Neuronal stem cell (in vitro differentiated cells): ENCODE data around the gene SART3.

ENCODE experiments used
- DNase-seq: peaks from one replicate; pipeline ENCODE4 v3.0.0-alpha.2; 2013; ENCODE audit warnings: low spot score
- H2AFZ ChIP-seq: one replicate; pipeline ENCODE4 v1.6.1; 2013; ENCODE audit warnings: mild to moderate bottlenecking, low read length, inconsistent platforms
- H2AK5ac ChIP-seq: 2 replicates; pipeline ENCODE4 v1.6.1; 2013; ENCODE audit warnings: low read depth, mild to moderate bottlenecking, inconsistent platforms, low read length, moderate library complexity, mixed read lengths
- H2BK120ac ChIP-seq: 2 replicates; pipeline ENCODE4 v1.6.1; 2013; ENCODE audit warnings: low read depth, mild to moderate bottlenecking, inconsistent platforms, low read length, moderate library complexity, mixed read lengths
- H2BK12ac ChIP-seq: one replicate; pipeline ENCODE4 v1.6.1; 2013; ENCODE audit warnings: low read length, inconsistent platforms
- H2BK15ac ChIP-seq: 2 replicates; pipeline ENCODE4 v1.6.1; 2013; ENCODE audit warnings: mild to moderate bottlenecking, low read length, inconsistent platforms, mixed read lengths
- H2BK5ac ChIP-seq: one replicate; pipeline ENCODE4 v1.6.1; 2013; ENCODE audit warnings: inconsistent platforms, mild to moderate bottlenecking, low read length, moderate library complexity
- H3K14ac ChIP-seq: one replicate; pipeline ENCODE4 v1.6.1; 2013; ENCODE audit warnings: low read length, inconsistent platforms
- H3K18ac ChIP-seq: 2 replicates; pipeline ENCODE4 v1.6.1; 2013; ENCODE audit warnings: low read length, inconsistent platforms
- H3K23ac ChIP-seq: 2 replicates; pipeline ENCODE4 v1.6.1; 2013; ENCODE audit warnings: low read depth, mild to moderate bottlenecking, mixed read lengths, low read length, inconsistent platforms; ENCODE audit not compliant: poor library complexity
- H3K27ac ChIP-seq: replicated peaks from 3 replicates; pipeline ENCODE4 v1.5.1; 2013; ENCODE audit warnings: low read length, inconsistent platforms
- H3K27me3 ChIP-seq, 3 experiments: 2 replicates each; pipeline ENCODE4 v1.6.1; 2013; ENCODE audit warnings: low read length in 3 of 3, mild to moderate bottlenecking in 2 of 3, inconsistent platforms in 1 of 3, low read depth in 1 of 3, mixed read lengths in 1 of 3, moderate library complexity in 1 of 3; ENCODE audit not compliant: control insufficient read depth in 3 of 3, insufficient read depth in 3 of 3
- H3K36me3 ChIP-seq, 2 donors: replicated peaks in 1 of 2; 2 replicates each; pipeline ENCODE4 v1.6.1; 2013; ENCODE audit warnings: low read length in 2 of 2; ENCODE audit not compliant: control insufficient read depth in 2 of 2, insufficient read depth in 2 of 2
- H3K4ac ChIP-seq: 2 replicates; pipeline ENCODE4 v1.6.1; 2013; ENCODE audit warnings: inconsistent platforms, mild to moderate bottlenecking, low read length, moderate library complexity
- H3K4me1 ChIP-seq, 2 donors: 1 replicate in 1 of 2; 2 replicates in 1 of 2; pipeline ENCODE4 v1.6.1; 2013; ENCODE audit warnings: low read length in 2 of 2, low read depth in 1 of 2; ENCODE audit not compliant: control insufficient read depth in 2 of 2, insufficient read depth in 1 of 2
- H3K4me2 ChIP-seq: one replicate; pipeline ENCODE4 v1.6.1; 2013; ENCODE audit warnings: mild to moderate bottlenecking, low read length, inconsistent platforms; ENCODE audit not compliant: insufficient read depth, poor library complexity, severe bottlenecking
- H3K4me3 ChIP-seq, 2 donors: 2 replicates each; pipeline ENCODE4 v1.5.1; 2013; ENCODE audit warnings: low read length in 2 of 2, mild to moderate bottlenecking in 2 of 2, inconsistent platforms in 1 of 2, moderate library complexity in 1 of 2
- H3K79me1 ChIP-seq: one replicate; pipeline ENCODE4 v1.6.1; 2013; ENCODE audit warnings: low read depth, mild to moderate bottlenecking, inconsistent platforms, low read length, moderate library complexity
- H3K9ac ChIP-seq: one replicate; pipeline ENCODE4 v1.6.1; 2013; ENCODE audit warnings: mild to moderate bottlenecking, low read depth, low read length, inconsistent platforms; ENCODE audit not compliant: poor library complexity
- H3K9me3 ChIP-seq, 2 donors: replicated peaks in 1 of 2; 2 replicates each; pipeline versions ENCODE3 to v1.6.1; 2013; ENCODE audit warnings: low read length in 2 of 2, mild to moderate bottlenecking in 2 of 2, inconsistent platforms in 1 of 2, low read depth in 1 of 2, mixed read lengths in 1 of 2, moderate library complexity in 1 of 2; ENCODE audit not compliant: control insufficient read depth in 2 of 2, insufficient read depth in 1 of 2
- H4K8ac ChIP-seq: one replicate; pipeline ENCODE4 v1.6.1; 2013; ENCODE audit warnings: low read depth, mild to moderate bottlenecking, inconsistent platforms, low read length, moderate library complexity
- H4K91ac ChIP-seq: one replicate; pipeline ENCODE4 v1.6.1; 2013; ENCODE audit warnings: low read length, low read depth, mild to moderate bottlenecking, inconsistent platforms; ENCODE audit not compliant: poor library complexity
- WGBS, 2 donors: extraction: QIAGEN DNeasy Blood & Tissue Kit; methylation state at CpG; one replicate each; pipeline ENCODE4 v1.1.7; 2013; ENCODE audit warnings: missing lambda C conversion rate in 2 of 2, mixed read lengths in 1 of 2; ENCODE audit not compliant: insufficient read length in 2 of 2, insufficient replicate concordance in 1 of 2; ENCODE audit errors: extremely low coverage in 2 of 2; 5-methylcytosine and 5-hydroxymethylcytosine counted together

The SART3 gene

GRCh38 chr12:108505129-108505528, 55.8 kb downstream of the SART3 start:
- Histone ChIP-seq H2AK5ac (no peak overlapping the region), H2BK120ac (no peak overlapping the region), H3K14ac (no peak overlapping the region), H3K9me3 (peaks cover 4 to 6% of the 10 kb centered on the region in 2 donors), H3K27me3 (no peaks in the 10 kb centered on the region), H2BK12ac (no peak overlapping the region), H3K4me2 (no peak overlapping the region), H4K8ac (no peak overlapping the region), H2AFZ (no peak overlapping the region), H2BK5ac (no peak overlapping the region), H3K4me3 (no peak overlapping the region), H4K91ac (no peak overlapping the region), H3K4ac (no peak overlapping the region), H3K18ac (no peak overlapping the region), H3K4me1 (peaks cover 0 to 3% of the 10 kb centered on the region in 2 donors), H3K36me3 (no peaks in the 10 kb centered on the region), H3K79me1 (no peaks in the 10 kb centered on the region), H3K27ac (no peak overlapping the region), H2BK15ac (no peak overlapping the region), H3K23ac (no peak overlapping the region), H3K9ac (no peak overlapping the region)
- WGBS, 2 donors, result no CpG with 5 or more reads among the region's 7 CpGs
- DNase-seq, result no peak

- no peak overlapping the region for H2BK15ac ChIP-seq
- H3K27me3 ChIP-seq, result peaks cover 0 to 3% (median 0%) of the 10 kb centered on the region in 3 experiments
- no peaks in the 10 kb centered on the region for H3K79me1 ChIP-seq
- H2BK120ac ChIP-seq, result no peak overlapping the region
- H2AK5ac ChIP-seq, result no peak overlapping the region
- no peak overlapping the region for H3K4me3 ChIP-seq
- no peak overlapping the region for H3K27ac ChIP-seq
- H3K18ac ChIP-seq, result no peak overlapping the region
- no peak overlapping the region for H2BK12ac ChIP-seq
- no peak overlapping the region for H4K8ac ChIP-seq
- DNase-seq, result no peak
- H3K9ac ChIP-seq, result no peak overlapping the region
- no peak overlapping the region for H4K91ac ChIP-seq
- WGBS, 2 donors, result no CpG with 5 or more reads among the region's 2 CpGs
- peaks cover 4% of the 10 kb centered on the region in 2 donors for H3K9me3 ChIP-seq
- H2BK5ac ChIP-seq, result no peak overlapping the region
- H3K4me1 ChIP-seq, result peaks cover 0 to 3% of the 10 kb centered on the region in 2 donors
- no peak overlapping the region for H3K4me2 ChIP-seq
- H2AFZ ChIP-seq, result no peak overlapping the region
- H3K14ac ChIP-seq, result no peak overlapping the region
- no peaks in the 10 kb centered on the region for H3K36me3 ChIP-seq
- no peak overlapping the region for H3K23ac ChIP-seq
- no peak overlapping the region for H3K4ac ChIP-seq
These were observed 58.1 kb downstream of the SART3 start for GRCh38 chr12:108502922-108503321.

GRCh38 chr12:108498136-108498535, 62.8 kb downstream of the SART3 start:
- H3K23ac ChIP-seq, result no peak overlapping the region
- H3K14ac ChIP-seq, result no peak overlapping the region
- H2BK120ac ChIP-seq, result no peak overlapping the region
- H4K91ac ChIP-seq, result no peak overlapping the region
- no peak overlapping the region for H2BK12ac ChIP-seq
- H3K4me3 ChIP-seq, result no peak overlapping the region
- no peaks in the 10 kb centered on the region for H3K4me1 ChIP-seq
- peaks cover 0 to 3% (median 0%) of the 10 kb centered on the region in 3 experiments for H3K27me3 ChIP-seq
- H3K4ac ChIP-seq, result no peak overlapping the region
- no peak overlapping the region for H2BK5ac ChIP-seq
- no peak overlapping the region for H3K4me2 ChIP-seq
- no peak overlapping the region for H2AFZ ChIP-seq
- H3K27ac ChIP-seq, result no peak overlapping the region
- H3K9ac ChIP-seq, result no peak overlapping the region
- no peaks in the 10 kb centered on the region for H3K36me3 ChIP-seq
- no peak overlapping the region for H3K18ac ChIP-seq
- no CpG with 5 or more reads among the region's 11 CpGs for WGBS, 2 donors
- H4K8ac ChIP-seq, result no peak overlapping the region
- peaks cover 4% of the 10 kb centered on the region in 2 donors for H3K9me3 ChIP-seq
- H3K79me1 ChIP-seq, result no peaks in the 10 kb centered on the region
- DNase-seq, result no peak
- H2BK15ac ChIP-seq, result no peak overlapping the region
- H2AK5ac ChIP-seq, result no peak overlapping the region

- Histone ChIP-seq H3K27ac (no peak overlapping the region), H3K4me3 (no peak overlapping the region), H3K23ac (no peak overlapping the region), H3K18ac (no peak overlapping the region), H3K14ac (no peak overlapping the region), H3K36me3 (no peaks in the 10 kb centered on the region), H4K8ac (no peak overlapping the region), H2AFZ (no peak overlapping the region), H3K4ac (no peak overlapping the region), H2AK5ac (no peak overlapping the region), H2BK120ac (no peak overlapping the region), H2BK12ac (no peak overlapping the region), H3K4me1 (no peaks in the 10 kb centered on the region), H4K91ac (no peak overlapping the region), H3K27me3 (peaks cover 0 to 7% (median 0%) of the 10 kb centered on the region in 3 experiments), H2BK5ac (no peak overlapping the region), H3K9me3 (no peaks in the 10 kb centered on the region), H3K79me1 (no peaks in the 10 kb centered on the region), H3K9ac (no peak overlapping the region), H3K4me2 (no peak overlapping the region), H2BK15ac (no peak overlapping the region)
- no peak for DNase-seq
- no CpG with 5 or more reads among the region's 11 CpGs for WGBS, 2 donors
These were observed 65.0 kb downstream of the SART3 start for GRCh38 chr12:108495823-108496579.
